GM23338 (cell line): ENCODE results near the gene PACS1. TPM values are rescaled to one million over a fixed set of nuclear protein-coding genes. Genes with fewer than 3 reads are reported as not detected.

Experiments
- ATAC-seq: fragments of 200-7000 bp; cut with Tn5 transposase; 3 replicates; pipeline ENCODE4 v1.9.1; 2020
- DNase-seq: peaks from one replicate; pipeline ENCODE4 v3.0.0-alpha.2; 2015; ENCODE audit warnings: low spot score
- H2AFZ ChIP-seq: fragments of 200-600 bp; sonication (generic); 2 replicates; pipeline ENCODE4 v1.8.0; 2016; ENCODE audit warnings: antibody characterized with exemption, mild to moderate bottlenecking, moderate library complexity
- H3F3A ChIP-seq: fragments of 200-600 bp; sonication (generic); replicated peaks from 2 replicates; pipeline ENCODE4 v1.8.0; 2017; ENCODE audit warnings: antibody characterized with exemption, mixed run types, low read depth
- H3K27ac ChIP-seq: fragments of 200-600 bp; sonication (generic); 2 replicates; pipeline ENCODE4 v1.6.1; 2016; ENCODE audit warnings: low read depth
- H3K27me3 ChIP-seq: fragments of 200-600 bp; sonication (generic); 2 replicates; pipeline ENCODE4 v1.8.0; 2016; ENCODE audit warnings: mild to moderate bottlenecking, mixed run types, moderate library complexity; ENCODE audit not compliant: insufficient read depth
- H3K36me3 ChIP-seq: fragments of 200-600 bp; sonication (generic); 2 replicates; pipeline ENCODE4 v1.8.0; 2016; ENCODE audit warnings: mild to moderate bottlenecking; ENCODE audit not compliant: insufficient read depth
- H3K4me1 ChIP-seq: fragments of 200-600 bp; sonication (generic); 2 replicates; pipeline ENCODE4 v1.8.0; 2016; ENCODE audit warnings: mild to moderate bottlenecking, moderate library complexity; ENCODE audit not compliant: insufficient read depth
- H3K4me2 ChIP-seq: fragments of 200-600 bp; sonication (generic); 2 replicates; pipeline ENCODE4 v1.7.1; 2017; ENCODE audit warnings: mixed run types
- H3K4me3 ChIP-seq: fragments of 200-600 bp; sonication (generic); 2 replicates; pipeline ENCODE4 v1.6.1; 2016; ENCODE audit warnings: mixed run types
- H3K79me2 ChIP-seq: fragments of 200-600 bp; sonication (generic); replicated peaks from 2 replicates; pipeline ENCODE4 v1.8.0; 2017; ENCODE audit warnings: mild to moderate bottlenecking; ENCODE audit not compliant: insufficient read depth
- H3K9me2 ChIP-seq: fragments of 200-600 bp; sonication (generic); 2 replicates; pipeline ENCODE4 v1.8.0; 2017; ENCODE audit not compliant: insufficient read depth
- H4K20me1 ChIP-seq: fragments of 200-600 bp; sonication (generic); replicated peaks from 2 replicates; pipeline ENCODE4 v1.8.0; 2017; ENCODE audit warnings: mild to moderate bottlenecking; ENCODE audit not compliant: insufficient read depth
- H3K27ac Mint-ChIP-seq: 2 replicates; pipeline ENCODE4 v1.8.0; 2020; ENCODE audit warnings: inconsistent platforms, mild to moderate bottlenecking, moderate library complexity, mixed read lengths
- H3K27me3 Mint-ChIP-seq: 3 replicates; pipeline ENCODE4 v1.8.0; 2022; ENCODE audit warnings: low read depth, mild to moderate bottlenecking, moderate library complexity, mixed read lengths, inconsistent platforms; ENCODE audit not compliant: insufficient read depth, poor library complexity
- H3K36me3 Mint-ChIP-seq: 3 replicates; pipeline ENCODE4 v1.8.0; 2021; ENCODE audit warnings: low read depth, mild to moderate bottlenecking, inconsistent platforms, moderate library complexity, mixed read lengths
- H3K4me1 Mint-ChIP-seq: 3 replicates; pipeline ENCODE4 v1.8.0; 2020; ENCODE audit warnings: mild to moderate bottlenecking, inconsistent platforms, mixed read lengths
- H3K4me3 Mint-ChIP-seq: 3 replicates; pipeline ENCODE4 v1.8.0; 2021; ENCODE audit warnings: moderate library complexity, mild to moderate bottlenecking, inconsistent platforms, mixed read lengths
- H3K9me3 Mint-ChIP-seq: 3 replicates; pipeline ENCODE4 v1.8.0; 2020; ENCODE audit warnings: moderate library complexity, mild to moderate bottlenecking, inconsistent platforms, mixed read lengths
- JUNB ChIP-seq: IDR thresholded peaks from one replicate; pipeline ENCODE4 v1.6.1; 2016; ENCODE audit warnings: antibody characterized with exemption; ENCODE audit not compliant: unreplicated experiment
- NANOG ChIP-seq: IDR thresholded peaks from 2 replicates; pipeline ENCODE4 v1.6.1; 2016; ENCODE audit warnings: antibody characterized with exemption, borderline replicate concordance
- STAT1 ChIP-seq: IDR thresholded peaks from one replicate; pipeline ENCODE4 v1.6.1; 2016; ENCODE audit warnings: antibody characterized with exemption; ENCODE audit not compliant: unreplicated experiment
- polyA plus RNA-seq: library from polyadenylated mRNA; unstranded; fragments of >200 nt; fragmentation: Nextera tagmentation; extraction: Ambion mirVana; gene quantifications from 2 replicates; pipeline ENCODE4 v1.2.1, GENCODE V29; 2016
- total RNA-seq: library from RNA; depleted of rRNA; stranded (reverse); fragments of >200 nt; shearing (Covaris generic); gene quantifications from 2 replicates; pipeline ENCODE4 v1.2.3, GENCODE V29; 2014
- TF ChIP-seq, protein P1 (sequence below): IDR thresholded peaks from one replicate; pipeline ENCODE4 v1.6.1; 2018; ENCODE audit warnings: antibody characterized with exemption; ENCODE audit not compliant: unreplicated experiment
- TF ChIP-seq, protein P2 (sequence below): fragments of 250-450 bp; sonication (Bioruptor Pico); IDR thresholded peaks from 2 replicates; pipeline ENCODE4 v1.5.0; 2020; ENCODE audit warnings: mild to moderate bottlenecking, moderate library complexity
- TF ChIP-seq, protein P3 (sequence below), 2 experiments: fragments of 200-600 bp in 1 of 2; sonication (generic) in 1 of 2; conservative IDR thresholded peaks; 2 replicates each; pipeline versions ENCODE4 v1.5.1 to v1.6.1; 2016 to 2017; ENCODE audit warnings: antibody characterized with exemption in 2 of 2, low read depth in 2 of 2, mild to moderate bottlenecking in 2 of 2, moderate library complexity in 1 of 2

PACS1 gene
- total and polyA plus RNA-seq, 2 experiments from 2014 or later = 8.0 to 37.5 TPM

DNA sequence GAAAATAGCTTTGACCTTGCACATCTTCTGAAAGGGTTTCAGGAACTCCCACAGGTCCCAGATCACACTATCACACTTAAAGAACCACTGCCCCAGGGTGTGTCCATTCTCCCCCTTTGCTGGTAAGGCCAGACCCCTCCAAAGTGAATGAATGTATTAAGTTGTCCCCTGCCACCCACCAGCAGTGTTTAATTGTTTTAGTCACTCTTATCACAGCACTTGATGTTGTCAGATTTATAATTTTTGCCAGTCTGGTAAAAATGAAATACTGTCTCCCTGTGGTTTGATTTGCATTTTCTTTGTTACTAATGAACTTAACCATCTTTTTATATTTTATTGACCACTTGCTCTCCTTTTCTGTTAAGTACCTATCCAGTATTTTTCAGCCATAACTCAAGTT is 108.8 kb downstream of the PACS1 start:
- ATAC-seq (no peak), DNase-seq (no peak)
- Mint-ChIP-seq H3K4me3 (no peak overlapping the region), H3K4me1 (peaks cover 3% of the 10 kb centered on the region; the same call in 1 of the 3 replicates), H3K36me3 (no peaks in the 10 kb centered on the region), H3K9me3 (no peaks in the 10 kb centered on the region), H3K27ac (no peak overlapping the region), H3K27me3 (peaks cover 3% of the 10 kb centered on the region)
- H3K27ac ChIP-seq = no peak overlapping the region
- no peak overlapping the region for H2AFZ ChIP-seq
- peaks cover 3% of the 10 kb centered on the region; the same call in 1 of the 2 replicates for H4K20me1 ChIP-seq
- H3K27me3 ChIP-seq = no peaks in the 10 kb centered on the region
- H3K9me2 ChIP-seq = no peaks in the 10 kb centered on the region
- no peaks in the 10 kb centered on the region for H3K36me3 ChIP-seq
- H3F3A ChIP-seq = no peaks in the 10 kb centered on the region
- no peak overlapping the region for H3K4me3 ChIP-seq
- no peak overlapping the region for H3K4me2 ChIP-seq
- H3K79me2 ChIP-seq = no peaks in the 10 kb centered on the region
- no peak for TF ChIP-seq JUNB
- no peak for TF ChIP-seq NANOG
- TF ChIP-seq STAT1 = no peak
- TF ChIP-seq, protein P1, sequence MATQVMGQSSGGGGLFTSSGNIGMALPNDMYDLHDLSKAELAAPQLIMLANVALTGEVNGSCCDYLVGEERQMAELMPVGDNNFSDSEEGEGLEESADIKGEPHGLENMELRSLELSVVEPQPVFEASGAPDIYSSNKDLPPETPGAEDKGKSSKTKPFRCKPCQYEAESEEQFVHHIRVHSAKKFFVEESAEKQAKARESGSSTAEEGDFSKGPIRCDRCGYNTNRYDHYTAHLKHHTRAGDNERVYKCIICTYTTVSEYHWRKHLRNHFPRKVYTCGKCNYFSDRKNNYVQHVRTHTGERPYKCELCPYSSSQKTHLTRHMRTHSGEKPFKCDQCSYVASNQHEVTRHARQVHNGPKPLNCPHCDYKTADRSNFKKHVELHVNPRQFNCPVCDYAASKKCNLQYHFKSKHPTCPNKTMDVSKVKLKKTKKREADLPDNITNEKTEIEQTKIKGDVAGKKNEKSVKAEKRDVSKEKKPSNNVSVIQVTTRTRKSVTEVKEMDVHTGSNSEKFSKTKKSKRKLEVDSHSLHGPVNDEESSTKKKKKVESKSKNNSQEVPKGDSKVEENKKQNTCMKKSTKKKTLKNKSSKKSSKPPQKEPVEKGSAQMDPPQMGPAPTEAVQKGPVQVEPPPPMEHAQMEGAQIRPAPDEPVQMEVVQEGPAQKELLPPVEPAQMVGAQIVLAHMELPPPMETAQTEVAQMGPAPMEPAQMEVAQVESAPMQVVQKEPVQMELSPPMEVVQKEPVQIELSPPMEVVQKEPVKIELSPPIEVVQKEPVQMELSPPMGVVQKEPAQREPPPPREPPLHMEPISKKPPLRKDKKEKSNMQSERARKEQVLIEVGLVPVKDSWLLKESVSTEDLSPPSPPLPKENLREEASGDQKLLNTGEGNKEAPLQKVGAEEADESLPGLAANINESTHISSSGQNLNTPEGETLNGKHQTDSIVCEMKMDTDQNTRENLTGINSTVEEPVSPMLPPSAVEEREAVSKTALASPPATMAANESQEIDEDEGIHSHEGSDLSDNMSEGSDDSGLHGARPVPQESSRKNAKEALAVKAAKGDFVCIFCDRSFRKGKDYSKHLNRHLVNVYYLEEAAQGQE = no peak
- TF ChIP-seq, protein P2, sequence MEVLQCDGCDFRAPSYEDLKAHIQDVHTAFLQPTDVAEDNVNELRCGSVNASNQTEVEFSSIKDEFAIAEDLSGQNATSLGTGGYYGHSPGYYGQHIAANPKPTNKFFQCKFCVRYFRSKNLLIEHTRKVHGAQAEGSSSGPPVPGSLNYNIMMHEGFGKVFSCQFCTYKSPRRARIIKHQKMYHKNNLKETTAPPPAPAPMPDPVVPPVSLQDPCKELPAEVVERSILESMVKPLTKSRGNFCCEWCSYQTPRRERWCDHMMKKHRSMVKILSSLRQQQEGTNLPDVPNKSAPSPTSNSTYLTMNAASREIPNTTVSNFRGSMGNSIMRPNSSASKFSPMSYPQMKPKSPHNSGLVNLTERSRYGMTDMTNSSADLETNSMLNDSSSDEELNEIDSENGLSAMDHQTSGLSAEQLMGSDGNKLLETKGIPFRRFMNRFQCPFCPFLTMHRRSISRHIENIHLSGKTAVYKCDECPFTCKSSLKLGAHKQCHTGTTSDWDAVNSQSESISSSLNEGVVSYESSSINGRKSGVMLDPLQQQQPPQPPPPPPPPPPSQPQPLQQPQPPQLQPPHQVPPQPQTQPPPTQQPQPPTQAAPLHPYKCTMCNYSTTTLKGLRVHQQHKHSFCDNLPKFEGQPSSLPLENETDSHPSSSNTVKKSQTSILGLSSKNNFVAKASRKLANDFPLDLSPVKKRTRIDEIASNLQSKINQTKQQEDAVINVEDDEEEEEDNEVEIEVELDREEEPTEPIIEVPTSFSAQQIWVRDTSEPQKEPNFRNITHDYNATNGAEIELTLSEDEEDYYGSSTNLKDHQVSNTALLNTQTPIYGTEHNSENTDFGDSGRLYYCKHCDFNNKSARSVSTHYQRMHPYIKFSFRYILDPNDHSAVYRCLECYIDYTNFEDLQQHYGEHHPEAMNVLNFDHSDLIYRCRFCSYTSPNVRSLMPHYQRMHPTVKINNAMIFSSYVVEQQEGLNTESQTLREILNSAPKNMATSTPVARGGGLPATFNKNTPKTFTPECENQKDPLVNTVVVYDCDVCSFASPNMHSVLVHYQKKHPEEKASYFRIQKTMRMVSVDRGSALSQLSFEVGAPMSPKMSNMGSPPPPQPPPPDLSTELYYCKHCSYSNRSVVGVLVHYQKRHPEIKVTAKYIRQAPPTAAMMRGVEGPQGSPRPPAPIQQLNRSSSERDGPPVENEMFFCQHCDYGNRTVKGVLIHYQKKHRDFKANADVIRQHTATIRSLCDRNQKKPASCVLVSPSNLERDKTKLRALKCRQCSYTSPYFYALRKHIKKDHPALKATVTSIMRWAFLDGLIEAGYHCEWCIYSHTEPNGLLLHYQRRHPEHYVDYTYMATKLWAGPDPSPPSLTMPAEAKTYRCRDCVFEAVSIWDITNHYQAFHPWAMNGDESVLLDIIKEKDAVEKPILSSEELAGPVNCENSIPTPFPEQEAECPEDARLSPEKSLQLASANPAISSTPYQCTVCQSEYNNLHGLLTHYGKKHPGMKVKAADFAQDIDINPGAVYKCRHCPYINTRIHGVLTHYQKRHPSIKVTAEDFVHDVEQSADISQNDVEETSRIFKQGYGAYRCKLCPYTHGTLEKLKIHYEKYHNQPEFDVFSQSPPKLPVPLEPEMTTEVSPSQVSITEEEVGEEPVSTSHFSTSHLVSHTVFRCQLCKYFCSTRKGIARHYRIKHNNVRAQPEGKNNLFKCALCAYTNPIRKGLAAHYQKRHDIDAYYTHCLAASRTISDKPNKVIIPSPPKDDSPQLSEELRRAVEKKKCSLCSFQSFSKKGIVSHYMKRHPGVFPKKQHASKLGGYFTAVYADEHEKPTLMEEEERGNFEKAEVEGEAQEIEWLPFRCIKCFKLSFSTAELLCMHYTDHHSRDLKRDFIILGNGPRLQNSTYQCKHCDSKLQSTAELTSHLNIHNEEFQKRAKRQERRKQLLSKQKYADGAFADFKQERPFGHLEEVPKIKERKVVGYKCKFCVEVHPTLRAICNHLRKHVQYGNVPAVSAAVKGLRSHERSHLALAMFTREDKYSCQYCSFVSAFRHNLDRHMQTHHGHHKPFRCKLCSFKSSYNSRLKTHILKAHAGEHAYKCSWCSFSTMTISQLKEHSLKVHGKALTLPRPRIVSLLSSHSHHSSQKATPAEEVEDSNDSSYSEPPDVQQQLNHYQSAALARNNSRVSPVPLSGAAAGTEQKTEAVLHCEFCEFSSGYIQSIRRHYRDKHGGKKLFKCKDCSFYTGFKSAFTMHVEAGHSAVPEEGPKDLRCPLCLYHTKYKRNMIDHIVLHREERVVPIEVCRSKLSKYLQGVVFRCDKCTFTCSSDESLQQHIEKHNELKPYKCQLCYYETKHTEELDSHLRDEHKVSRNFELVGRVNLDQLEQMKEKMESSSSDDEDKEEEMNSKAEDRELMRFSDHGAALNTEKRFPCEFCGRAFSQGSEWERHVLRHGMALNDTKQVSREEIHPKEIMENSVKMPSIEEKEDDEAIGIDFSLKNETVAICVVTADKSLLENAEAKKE (CRISPR knock-in tag) = no peak
- TF ChIP-seq, protein P3, sequence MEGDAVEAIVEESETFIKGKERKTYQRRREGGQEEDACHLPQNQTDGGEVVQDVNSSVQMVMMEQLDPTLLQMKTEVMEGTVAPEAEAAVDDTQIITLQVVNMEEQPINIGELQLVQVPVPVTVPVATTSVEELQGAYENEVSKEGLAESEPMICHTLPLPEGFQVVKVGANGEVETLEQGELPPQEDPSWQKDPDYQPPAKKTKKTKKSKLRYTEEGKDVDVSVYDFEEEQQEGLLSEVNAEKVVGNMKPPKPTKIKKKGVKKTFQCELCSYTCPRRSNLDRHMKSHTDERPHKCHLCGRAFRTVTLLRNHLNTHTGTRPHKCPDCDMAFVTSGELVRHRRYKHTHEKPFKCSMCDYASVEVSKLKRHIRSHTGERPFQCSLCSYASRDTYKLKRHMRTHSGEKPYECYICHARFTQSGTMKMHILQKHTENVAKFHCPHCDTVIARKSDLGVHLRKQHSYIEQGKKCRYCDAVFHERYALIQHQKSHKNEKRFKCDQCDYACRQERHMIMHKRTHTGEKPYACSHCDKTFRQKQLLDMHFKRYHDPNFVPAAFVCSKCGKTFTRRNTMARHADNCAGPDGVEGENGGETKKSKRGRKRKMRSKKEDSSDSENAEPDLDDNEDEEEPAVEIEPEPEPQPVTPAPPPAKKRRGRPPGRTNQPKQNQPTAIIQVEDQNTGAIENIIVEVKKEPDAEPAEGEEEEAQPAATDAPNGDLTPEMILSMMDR (conservative IDR thresholded peaks at IDR 0.05; ENCODE audit: low read depth in 2 of 2) = no peak
- H3K4me1 ChIP-seq = no peaks in the 10 kb centered on the region
